HepG2 (cell line): ENCODE data around the gene BEGAIN. TPM values are rescaled to one million over a fixed set of nuclear protein-coding genes. Genes with fewer than 3 reads are reported as not detected.

Experiments used
- ATAC-seq: fragments of 200-7000 bp; cut with Tn5 transposase; 3 replicates; pipeline ENCODE4 v1.9.1; 2020; ENCODE audit warnings: mild to moderate bottlenecking, moderate library complexity
- BruUV-seq: library from RNA; stranded (reverse); fragments of 400-500 nt; replicated peaks from 2 replicates; lab custom pipeline; 2021; lab: Mats Ljungman, UMichigan
- CTCF ChIA-PET: fragments of 300-600 bp; formaldehyde crosslinking; extraction: SDS; loops from one replicate; lab custom pipeline; 2021; ENCODE audit warnings: low total read pairs, inconsistent platforms, low intra/inter-chr PET ratio; lab: Yijun Ruan, JAX
- POLR2A ChIA-PET: fragments of 350-600 bp; sonication (Branson Sonifier 250); formaldehyde crosslinking; loops from one replicate; lab custom pipeline; 2020; ENCODE audit warnings: antibody characterized with exemption, inconsistent platforms; lab: Yijun Ruan, JAX
- DNase-seq: peaks from one replicate; pipeline ENCODE4 v3.0.0-alpha.2; 2015; ENCODE audit warnings: low spot score
- FAIRE-seq: peaks from 3 replicates; lab custom pipeline; 2011; peaks lifted over from hg19 to GRCh38; lab: Jason Lieb, UNC
- H2AFZ ChIP-seq: one replicate; pipeline ENCODE4 v1.6.1; 2011; ENCODE audit warnings: low read length, inconsistent platforms
- H3K27ac ChIP-seq: fragments of 300-600 bp; 3 replicates; pipeline ENCODE4 v1.8.0; 2011; ENCODE audit warnings: mixed run types, mild to moderate bottlenecking, mixed read lengths, low read length, inconsistent platforms; ENCODE audit not compliant: insufficient read depth; ENCODE audit errors: extremely low read length
- H3K27me3 ChIP-seq, 2 experiments: fragments of 200-600 bp in 1 of 2; 2 replicates in 1 of 2; 3 replicates in 1 of 2; pipeline versions ENCODE4 v1.6.0 to v1.8.0; 2011; ENCODE audit warnings: low read length in 2 of 2, mild to moderate bottlenecking in 2 of 2, moderate library complexity in 2 of 2, inconsistent platforms in 1 of 2; ENCODE audit not compliant: insufficient read depth in 2 of 2, control insufficient read depth in 1 of 2
- H3K36me3 ChIP-seq, 2 experiments: fragments of 200-600 bp in 1 of 2; replicated peaks in 1 of 2; 2 replicates in 1 of 2; 3 replicates in 1 of 2; pipeline versions ENCODE4 v1.5.1 to v1.8.0; 2011; ENCODE audit warnings: low read length in 2 of 2, inconsistent platforms in 1 of 2; ENCODE audit not compliant: insufficient read depth in 2 of 2, control insufficient read depth in 1 of 2
- H3K4me1 ChIP-seq: 2 replicates; pipeline ENCODE4 v1.5.1; 2012; ENCODE audit warnings: low read length, inconsistent platforms; ENCODE audit not compliant: insufficient read depth
- H3K4me2 ChIP-seq: 2 replicates; pipeline ENCODE4 v1.6.0; 2011; ENCODE audit warnings: low read depth, low read length, inconsistent platforms
- H3K4me3 ChIP-seq, 3 experiments: fragments of 200-600 bp in 1 of 3; sonication (generic), shearing (Covaris generic) in 1 of 3; replicated peaks in 1 of 3; 2 replicates each; pipeline ENCODE4 v1.5.1; 2011 to 2016; ENCODE audit warnings: low read length in 3 of 3, inconsistent platforms in 2 of 3, low read depth in 2 of 3, mild to moderate bottlenecking in 2 of 3, control low read depth in 1 of 3, mixed read lengths in 1 of 3; ENCODE audit not compliant: insufficient read depth in 1 of 3
- H3K79me2 ChIP-seq: one replicate; pipeline ENCODE4 v1.6.1; 2011; ENCODE audit warnings: low read length, inconsistent platforms; ENCODE audit not compliant: insufficient read depth
- H3K9ac ChIP-seq: 2 replicates; pipeline ENCODE4 v1.6.0; 2011; ENCODE audit warnings: mild to moderate bottlenecking, low read depth, low read length, inconsistent platforms; ENCODE audit not compliant: insufficient read depth
- H3K9me3 ChIP-seq: 2 replicates; pipeline ENCODE4 v1.5.1; 2012; ENCODE audit warnings: mild to moderate bottlenecking, low read length
- H4K20me1 ChIP-seq: 2 replicates; pipeline ENCODE4 v1.6.0; 2011; ENCODE audit warnings: inconsistent platforms, mild to moderate bottlenecking, low read length, moderate library complexity; ENCODE audit not compliant: insufficient read depth
- DMTF1 ChIP-seq: sonication (generic); formaldehyde crosslinking; IDR thresholded peaks from 2 replicates; pipeline ENCODE4 v1.4.0; 2020; ENCODE audit warnings: mild to moderate bottlenecking, missing genetic modification reagents
- ETV6 ChIP-seq: sonication (generic); formaldehyde crosslinking; conservative IDR thresholded peaks from 2 replicates; pipeline ENCODE4 v1.4.0; 2020; ENCODE audit warnings: missing genetic modification reagents
- GABPA ChIP-seq, 2 experiments: IDR thresholded peaks; 2 replicates each; pipeline ENCODE4 v1.6.1; 2011 to 2016; ENCODE audit warnings: low read depth in 2 of 2, low read length in 1 of 2, missing biosample characterization in 1 of 2, missing genetic modification characterization in 1 of 2
- HMG20B ChIP-seq: conservative IDR thresholded peaks from 2 replicates; pipeline ENCODE4 v1.6.1; 2016; ENCODE audit warnings: missing genetic modification reagents, missing compliant biosample characterization
- KDM3A ChIP-seq: IDR thresholded peaks from 2 replicates; pipeline ENCODE4 v1.6.1; 2018; ENCODE audit warnings: low read depth, missing compliant biosample characterization
- NFKBIZ ChIP-seq: IDR thresholded peaks from 2 replicates; pipeline ENCODE4 v1.6.1; 2018; ENCODE audit warnings: missing genetic modification reagents, missing compliant biosample characterization
- RAD21 ChIP-seq: fragments of 450-650 bp; formaldehyde crosslinking; IDR thresholded peaks from 2 replicates; pipeline ENCODE4 v1.5.0; 2020; ENCODE audit warnings: mild to moderate bottlenecking
- STAT5B ChIP-seq: sonication (generic); formaldehyde crosslinking; IDR thresholded peaks from 2 replicates; pipeline ENCODE4 v1.4.0; 2020; ENCODE audit warnings: missing genetic modification reagents
- ZNF574 ChIP-seq: sonication (generic); formaldehyde crosslinking; IDR thresholded peaks from 2 replicates; pipeline ENCODE4 v1.4.0; 2020; ENCODE audit warnings: missing genetic modification reagents
- ZNF577 ChIP-seq: sonication (generic); formaldehyde crosslinking; IDR thresholded peaks from 2 replicates; pipeline ENCODE4 v1.4.0; 2020; ENCODE audit warnings: mild to moderate bottlenecking, low read depth, missing genetic modification reagents, borderline replicate concordance
- ZNF713 ChIP-seq: sonication (generic); formaldehyde crosslinking; IDR thresholded peaks from 2 replicates; pipeline ENCODE4 v1.4.0; 2020; ENCODE audit warnings: mild to moderate bottlenecking, missing genetic modification reagents
- ZNF768 ChIP-seq: sonication (generic); formaldehyde crosslinking; IDR thresholded peaks from 2 replicates; pipeline ENCODE4 v1.4.0; 2020; ENCODE audit warnings: missing genetic modification reagents
- ZNF792 ChIP-seq: IDR thresholded peaks from 2 replicates; pipeline ENCODE4 v1.6.1; 2016
- WGBS: methylation state at CpG from one replicate; pipeline ENCODE4 v1.1.6; 2017; ENCODE audit warnings: low lambda C conversion rate; 5-methylcytosine and 5-hydroxymethylcytosine counted together
- in situ Hi-C: cut with HindIII; loops from 2 replicates; pipeline ENCODE4 v1.10.0; 2017; ENCODE audit warnings: low pct_unique_long_range_greater_than_20kb; ENCODE audit not compliant: extremely low pct_ligation_motif_present
- intact Hi-C: fragments of 100-400 bp; cut with micrococcal nuclease; formaldehyde crosslinking; loops from one replicate; pipeline ENCODE4 v1.10.0; 2022; ENCODE audit not compliant: unreplicated experiment
- polyA plus RNA-seq, 8 experiments: library from polyadenylated mRNA; depleted of rRNA in 3 of 8; stranded (reverse) in 7 of 8; unstranded in 1 of 8; fragments of >200 nt; fragmentation: Illumina TruSeq in 4 of 8; extraction: Trizol in 4 of 8; gene quantifications; 2 replicates each; pipeline versions ENCODE4 v1.2.1 to v1.2.3, GENCODE V29; 2011 to 2016; ENCODE audit warnings: low read depth in 4 of 8, missing spikeins in 1 of 8, mixed read lengths in 1 of 8; ENCODE audit not compliant: insufficient read depth in 1 of 8
- total RNA-seq, 5 experiments: library from RNA; depleted of rRNA; stranded (reverse); fragments of >200 nt; fragmentation: Illumina TruSeq; extraction: Trizol; gene quantifications; 2 replicates each; pipeline ENCODE4 v1.2.3, GENCODE V29; 2016; ENCODE audit warnings: low read depth in 1 of 5
- TF ChIP-seq, protein P1 (sequence below): sonication (generic); formaldehyde crosslinking; IDR thresholded peaks from 2 replicates; pipeline ENCODE4 v1.5.0; 2020; ENCODE audit warnings: mild to moderate bottlenecking, missing genetic modification reagents

Gene BEGAIN
- total and polyA plus RNA-seq, 2 of the 13 experiments (the other 11 are each of a cell fraction or from before 2014, with no cell fraction given): not detected

DNA sequence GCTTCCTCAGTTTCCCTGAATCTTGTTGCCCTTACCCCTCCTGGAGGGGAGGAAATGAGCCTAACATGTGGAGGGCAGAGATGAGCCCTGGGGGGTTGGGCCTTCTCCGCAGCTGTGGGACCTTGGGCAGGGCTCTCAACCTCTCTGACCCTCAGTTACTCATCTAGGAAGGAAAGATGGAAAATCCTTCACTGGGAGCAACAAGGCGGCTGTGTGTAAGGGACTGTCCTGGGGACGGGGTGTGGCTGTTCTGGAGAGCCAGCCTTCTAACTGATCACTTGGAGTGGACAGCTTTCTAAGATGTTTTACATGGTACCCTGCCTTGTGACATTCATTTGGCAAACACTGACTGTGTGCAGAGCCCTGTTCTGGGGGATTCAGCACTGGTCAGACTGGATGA lies 14.7 kb downstream of the BEGAIN start:
- 0% methylated on average over 1 of the region's 3 CpGs for WGBS
- no peak for FAIRE-seq

DNA sequence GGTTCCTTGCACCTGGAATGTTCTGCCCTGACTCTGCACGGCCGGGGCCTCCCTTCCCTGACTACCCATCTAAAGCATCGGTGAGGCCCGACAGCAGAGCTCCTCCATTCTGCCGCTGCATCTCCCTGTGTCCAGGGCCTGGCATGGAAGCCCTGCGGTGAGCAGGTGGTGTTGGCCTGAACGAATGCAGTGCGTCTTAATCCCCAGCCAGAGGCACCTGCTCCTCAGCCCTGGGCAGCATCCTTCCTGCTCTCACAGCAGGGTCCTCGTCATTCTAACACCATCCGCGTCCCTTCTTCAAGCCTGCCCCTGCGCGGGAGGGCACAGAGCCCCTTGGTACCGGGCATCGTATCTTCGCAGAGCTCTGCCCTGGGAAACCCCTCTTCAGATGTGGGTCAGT lies 15.4 kb downstream of the BEGAIN start:
- Histone ChIP-seq H3K4me1 (no peaks in the 10 kb centered on the region), H4K20me1 (no peaks in the 10 kb centered on the region), H3K4me3 (no peak overlapping the region), H2AFZ (no peak overlapping the region), H3K9ac (no peak overlapping the region), H3K4me2 (no peak overlapping the region), H3K27me3 (peaks cover 14 to 84% of the 10 kb centered on the region in 2 experiments), H3K79me2 (no peaks in the 10 kb centered on the region), H3K36me3 (no peaks in the 10 kb centered on the region), H3K27ac (no peak overlapping the region), H3K9me3 (no peaks in the 10 kb centered on the region)
- in situ Hi-C loops: no loop called here
- ChIA-PET POLR2A (no interaction called here), CTCF (no interaction called here)
- DNase-seq (no peak), ATAC-seq (no peak), FAIRE-seq (no peak)
- 54% methylated on average over 11 of the region's 16 CpGs for WGBS
- intact Hi-C loops: no loop called here
- BruUV-seq: no TSS peak
- TF ChIP-seq NFKBIZ (CRISPR knock-in tag) (no peak), DMTF1 (CRISPR knock-in tag) (no peak), ZNF574 (no peak), KDM3A (CRISPR knock-in tag) (no peak), ZNF713 (CRISPR knock-in tag) (no peak), STAT5B (CRISPR knock-in tag) (no peak), GABPA (IDR thresholded peaks at IDR 0.05; ENCODE audit: low read depth, low read length) (no peak), GABPA (CRISPR knock-in tag; IDR thresholded peaks at IDR 0.05; ENCODE audit: low read depth) (no peak), ZNF577 (CRISPR knock-in tag) (no peak), ETV6 (CRISPR knock-in tag) (no peak)
- TF ChIP-seq, protein P1, sequence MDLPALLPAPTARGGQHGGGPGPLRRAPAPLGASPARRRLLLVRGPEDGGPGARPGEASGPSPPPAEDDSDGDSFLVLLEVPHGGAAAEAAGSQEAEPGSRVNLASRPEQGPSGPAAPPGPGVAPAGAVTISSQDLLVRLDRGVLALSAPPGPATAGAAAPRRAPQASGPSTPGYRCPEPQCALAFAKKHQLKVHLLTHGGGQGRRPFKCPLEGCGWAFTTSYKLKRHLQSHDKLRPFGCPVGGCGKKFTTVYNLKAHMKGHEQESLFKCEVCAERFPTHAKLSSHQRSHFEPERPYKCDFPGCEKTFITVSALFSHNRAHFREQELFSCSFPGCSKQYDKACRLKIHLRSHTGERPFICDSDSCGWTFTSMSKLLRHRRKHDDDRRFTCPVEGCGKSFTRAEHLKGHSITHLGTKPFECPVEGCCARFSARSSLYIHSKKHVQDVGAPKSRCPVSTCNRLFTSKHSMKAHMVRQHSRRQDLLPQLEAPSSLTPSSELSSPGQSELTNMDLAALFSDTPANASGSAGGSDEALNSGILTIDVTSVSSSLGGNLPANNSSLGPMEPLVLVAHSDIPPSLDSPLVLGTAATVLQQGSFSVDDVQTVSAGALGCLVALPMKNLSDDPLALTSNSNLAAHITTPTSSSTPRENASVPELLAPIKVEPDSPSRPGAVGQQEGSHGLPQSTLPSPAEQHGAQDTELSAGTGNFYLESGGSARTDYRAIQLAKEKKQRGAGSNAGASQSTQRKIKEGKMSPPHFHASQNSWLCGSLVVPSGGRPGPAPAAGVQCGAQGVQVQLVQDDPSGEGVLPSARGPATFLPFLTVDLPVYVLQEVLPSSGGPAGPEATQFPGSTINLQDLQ (CRISPR knock-in tag): no peak

More for the DNA sequence above, 14.7 kb downstream of the BEGAIN start:
- H3K27ac ChIP-seq: no peak overlapping the region
- no peak overlapping the region for H3K9ac ChIP-seq
- H3K79me2 ChIP-seq: no peaks in the 10 kb centered on the region
- in situ Hi-C loops: no loop called here
- CTCF ChIA-PET: no interaction called here
- H4K20me1 ChIP-seq: no peaks in the 10 kb centered on the region
- no peaks in the 10 kb centered on the region for H3K36me3 ChIP-seq
- TF ChIP-seq ZNF792 (CRISPR knock-in tag) (no peak), RAD21 (CRISPR knock-in tag) (no peak), ZNF768 (CRISPR knock-in tag) (0 out of 2 replicates have a peak, but pooled peaks have one; percentile 52), HMG20B (CRISPR knock-in tag) (no peak)
- TF ChIP-seq, all 625 proteins: peak for 1
- H3K4me1 ChIP-seq: no peaks in the 10 kb centered on the region
- BruUV-seq: no TSS peak
- no peak for ATAC-seq
- no peak overlapping the region for H3K4me3 ChIP-seq
- H3K9me3 ChIP-seq: no peaks in the 10 kb centered on the region
- POLR2A ChIA-PET: no interaction called here
- intact Hi-C loops: no loop called here
- DNase-seq: no peak
- no peak overlapping the region for H3K4me2 ChIP-seq
- H2AFZ ChIP-seq: no peak overlapping the region
- peaks cover 18 to 86% of the 10 kb centered on the region in 2 experiments for H3K27me3 ChIP-seq
